ENCODE measurements around the gene TSPEAR.

Gene TSPEAR

DNA sequence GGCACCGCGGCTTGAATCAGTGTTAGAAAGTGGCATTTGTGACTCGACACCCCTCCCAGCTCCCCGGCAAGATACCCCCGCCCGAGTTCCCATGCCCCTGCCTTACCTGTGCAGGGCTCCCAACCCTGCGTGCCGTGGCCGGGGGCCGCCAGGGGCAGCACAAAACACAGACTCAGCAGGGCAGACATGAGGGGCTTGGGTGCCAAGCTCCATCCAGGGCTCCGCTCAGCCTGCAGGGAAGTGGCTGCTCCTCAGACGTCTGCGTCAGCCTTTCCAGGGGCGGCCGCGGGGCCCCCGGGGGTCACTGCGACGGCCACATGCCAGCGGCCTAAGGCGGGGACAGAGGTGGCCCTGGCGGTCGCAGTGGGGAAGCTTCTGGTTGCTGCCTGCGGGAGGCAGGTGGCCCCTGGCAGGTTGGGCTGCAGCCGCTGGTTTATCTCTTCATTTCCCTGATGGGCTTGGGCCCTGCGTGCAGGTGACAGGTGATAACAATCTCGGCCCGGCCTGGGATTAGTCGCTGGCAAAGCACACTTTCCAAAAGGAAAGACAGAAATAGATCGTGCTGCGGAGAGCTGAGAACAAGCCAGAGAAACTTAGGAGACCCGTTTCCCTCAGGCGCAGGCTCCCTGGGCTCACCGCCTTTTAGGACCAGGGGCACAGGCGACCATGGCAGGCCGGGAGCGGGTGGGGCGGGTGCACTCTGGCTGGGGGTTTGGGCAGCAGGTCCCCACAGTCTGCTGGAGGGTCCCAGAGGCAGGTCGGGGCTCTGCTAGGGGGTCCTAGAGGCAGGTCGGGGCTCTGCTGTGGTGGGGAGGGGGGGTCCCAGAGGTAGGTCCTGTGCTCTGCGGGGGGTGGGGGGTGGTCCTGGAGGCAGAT lies at the start of gene TSPEAR:
TSS of gene TSPEAR (minus strand) at position 246 of the 876 bp plus-strand sequence. CDS start at position 188, 58 bp downstream.
- DNase-seq (ENCODE audit: low read depth in 4 of 4, low spot score in 1 of 4): no peak

DNA sequence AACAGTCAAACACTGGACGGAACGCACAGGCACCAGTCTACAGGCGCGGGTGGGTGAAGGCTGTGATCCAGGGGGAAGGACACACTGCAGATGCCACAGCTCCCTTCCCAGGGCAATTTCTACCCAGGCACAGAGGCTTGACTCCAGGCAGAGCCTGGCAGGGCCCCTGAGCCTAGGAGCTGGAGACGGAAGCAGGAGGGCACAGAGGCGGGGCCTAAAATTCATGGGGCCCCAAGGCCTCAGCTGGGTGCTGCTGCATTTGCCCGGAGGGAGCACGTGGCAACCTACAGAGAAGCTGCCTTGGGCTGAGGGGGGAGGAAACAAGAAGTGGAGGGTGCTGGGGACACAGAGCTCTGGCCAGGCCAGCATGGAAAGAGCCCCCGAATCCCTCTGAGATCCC lies 49.0 kb upstream of the TSPEAR start:
- no peak for DNase-seq (ENCODE audit: low read depth in 4 of 4, low spot score in 1 of 4)

DNA sequence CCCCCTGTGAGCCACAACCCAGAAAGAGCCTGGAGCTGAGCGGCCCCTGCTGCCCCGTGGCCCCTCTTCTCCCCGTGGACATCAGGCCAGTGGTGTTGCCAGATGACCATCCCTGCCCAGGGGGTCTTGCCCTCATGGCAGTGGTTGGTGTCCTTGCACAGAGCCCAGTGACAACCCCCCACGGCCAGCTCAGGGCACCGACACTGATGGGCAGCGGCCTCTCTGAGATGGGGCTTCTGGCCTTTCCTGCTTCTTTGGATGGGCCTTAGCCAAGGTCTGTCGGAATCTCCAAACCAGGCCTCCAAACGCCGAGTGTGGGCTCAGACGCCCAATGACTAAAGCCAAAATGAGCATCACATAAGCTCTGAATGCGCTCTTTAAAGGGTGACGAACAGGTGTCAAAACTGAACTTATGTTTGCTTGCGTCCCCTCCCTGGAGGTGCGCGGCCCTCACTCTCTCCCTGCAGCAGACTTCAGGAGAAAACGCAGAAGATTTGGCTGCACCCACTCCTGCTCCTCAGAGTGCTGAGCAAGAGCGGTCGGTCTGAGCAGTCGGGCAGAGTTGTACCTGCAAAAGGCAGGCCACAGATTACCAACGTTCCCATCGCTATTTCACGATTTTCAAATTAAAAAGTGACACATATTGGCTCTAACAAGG lies 48.4 kb upstream of the TSPEAR start:
- no peak for DNase-seq (ENCODE audit: low read depth in 4 of 4, low spot score in 1 of 4)

DNA sequence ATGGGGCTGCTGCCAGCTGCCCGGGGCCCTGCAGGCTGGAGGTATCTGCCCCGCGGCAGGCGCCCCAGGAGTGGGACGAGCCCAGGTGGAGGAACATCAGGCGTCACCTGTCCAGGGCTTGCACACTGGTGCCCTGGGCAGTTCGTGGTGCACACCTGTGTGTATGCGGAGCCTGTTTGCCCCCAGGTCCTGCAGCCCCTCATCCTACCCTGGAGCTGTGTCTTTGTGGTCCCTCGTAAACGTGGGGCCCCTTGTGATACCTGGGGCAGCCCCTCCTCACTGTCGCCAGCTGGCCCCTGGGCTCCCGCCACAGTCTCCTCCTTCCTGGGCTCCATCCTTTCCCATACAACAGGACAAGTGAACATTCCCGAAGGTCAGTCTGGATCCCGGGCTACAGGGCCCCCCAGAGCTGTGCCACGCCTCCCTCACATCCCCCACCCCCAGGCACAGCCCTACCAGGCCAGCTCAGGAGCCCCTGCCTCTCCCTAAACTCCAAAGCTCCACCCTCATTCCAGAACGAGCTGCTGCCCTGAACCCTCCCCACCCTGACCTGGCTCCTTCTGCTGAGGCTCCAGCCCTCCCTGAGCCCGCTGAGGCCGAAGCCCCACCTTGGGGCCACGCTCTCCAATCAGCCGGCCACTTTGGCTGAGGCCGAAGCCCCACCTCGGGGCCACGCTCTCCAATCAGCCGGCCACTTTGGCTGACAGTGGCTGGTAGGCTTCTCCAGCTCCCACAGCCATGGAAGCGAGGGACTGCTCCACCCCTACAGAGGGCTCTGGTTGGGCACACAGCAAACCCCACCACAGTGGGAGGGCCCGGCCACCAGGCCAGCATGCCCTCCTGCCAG lies 47.6 kb upstream of the TSPEAR start:
- no peak for DNase-seq (ENCODE audit: low read depth in 4 of 4, low spot score in 1 of 4)

DNA sequence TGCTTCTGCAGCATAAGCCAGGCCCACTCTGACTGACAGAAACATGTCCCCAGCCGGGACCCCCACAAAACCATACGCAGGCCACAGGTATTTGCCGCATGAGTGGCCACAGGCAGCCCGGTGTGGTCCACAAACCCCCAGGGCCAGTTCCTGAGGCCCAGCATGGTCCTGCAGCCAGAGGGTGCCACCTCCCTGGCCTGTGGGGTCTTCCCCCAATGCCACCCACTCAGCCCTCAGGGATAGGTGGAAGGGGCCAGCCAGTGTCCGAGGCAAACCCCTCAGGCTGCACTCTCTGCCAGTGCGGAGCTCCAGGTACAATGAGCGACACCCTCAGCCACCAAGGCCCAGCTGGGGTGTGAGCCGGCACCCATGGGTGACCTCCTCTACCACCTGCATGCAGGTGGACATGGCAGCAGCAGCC lies 46.8 kb upstream of the TSPEAR start:
- no peak for DNase-seq (ENCODE audit: low read depth in 4 of 4, low spot score in 1 of 4)

DNA sequence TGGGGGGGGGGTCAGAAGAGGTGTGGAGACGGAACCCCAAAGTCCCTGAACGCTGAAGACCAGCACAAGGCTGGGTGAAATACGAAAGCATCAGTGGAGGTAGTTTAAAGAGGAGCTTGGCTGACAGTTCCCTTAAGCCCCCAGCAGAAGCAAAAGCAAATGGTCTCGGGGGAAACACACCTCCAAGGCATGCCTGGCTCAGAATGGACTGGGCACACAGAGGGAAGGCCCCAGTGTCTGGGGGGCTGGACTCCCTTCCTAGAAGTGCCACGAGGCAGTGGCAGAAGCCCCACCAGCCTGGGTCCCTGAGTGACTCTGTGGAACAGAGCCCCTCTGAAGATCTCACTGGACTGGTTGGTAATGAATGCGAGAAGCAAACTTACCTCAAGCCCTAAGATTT lies 46.4 kb upstream of the TSPEAR start:
- no peak for DNase-seq (ENCODE audit: low read depth in 4 of 4, low spot score in 1 of 4)

DNA sequence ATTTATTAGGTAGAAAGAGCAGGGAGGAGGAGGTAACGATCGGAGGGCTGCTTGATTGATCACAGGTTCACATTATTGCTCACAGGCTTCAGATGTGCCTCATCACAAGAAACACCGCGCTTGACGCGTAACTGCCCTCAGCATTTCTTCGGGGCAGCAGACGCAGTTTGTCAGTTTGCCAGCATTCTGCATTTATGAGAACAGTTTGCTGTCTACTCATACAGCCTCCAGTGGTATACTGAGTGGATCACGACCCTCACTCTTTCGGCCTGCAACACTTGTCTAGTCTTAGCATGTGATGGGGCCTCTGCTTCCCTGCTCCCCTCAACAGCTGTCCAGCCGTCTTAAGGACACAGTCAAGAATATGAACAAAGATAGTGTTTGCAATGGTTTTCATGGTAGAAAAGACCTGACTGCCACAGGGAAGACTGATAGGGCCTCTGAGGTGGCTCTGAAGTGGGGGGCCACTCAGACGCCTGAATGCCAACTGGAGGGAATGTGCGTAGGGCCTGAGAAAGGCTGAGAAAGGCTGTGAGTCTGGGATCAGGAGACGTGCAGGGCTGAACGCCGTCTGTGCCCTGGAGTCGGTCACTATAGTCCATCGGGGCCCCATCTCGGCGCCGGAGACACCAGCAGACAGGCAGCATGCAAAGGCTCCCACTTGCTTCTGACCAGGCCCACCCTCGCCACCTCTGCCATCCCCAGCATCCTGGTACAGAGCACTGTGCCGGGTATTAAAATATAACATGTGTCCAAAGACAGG lies 45.2 kb upstream of the TSPEAR start:
- DNase-seq (ENCODE audit: low read depth in 4 of 4, low spot score in 1 of 4): no peak

DNA sequence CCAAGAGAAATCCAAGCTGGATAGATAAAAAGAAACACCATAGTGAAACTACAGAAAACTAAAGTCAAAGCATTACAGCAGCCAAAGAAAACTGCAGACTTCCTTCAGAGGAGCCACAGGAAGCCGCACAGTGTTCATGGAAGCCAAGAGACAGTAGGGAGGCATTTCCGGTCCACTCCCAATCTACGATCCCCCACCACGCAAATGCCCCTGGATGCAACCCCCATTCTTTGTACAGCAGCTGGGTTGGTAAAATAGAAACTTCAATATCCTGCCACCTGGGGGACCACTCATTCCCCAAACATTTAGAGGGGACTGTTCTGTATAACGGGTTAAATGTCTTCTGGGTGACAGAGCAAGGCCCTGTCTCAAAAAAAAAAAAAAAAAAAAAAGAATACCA lies 43.9 kb upstream of the TSPEAR start:
- no peak for DNase-seq (ENCODE audit: low read depth in 4 of 4, low spot score in 1 of 4)

DNA sequence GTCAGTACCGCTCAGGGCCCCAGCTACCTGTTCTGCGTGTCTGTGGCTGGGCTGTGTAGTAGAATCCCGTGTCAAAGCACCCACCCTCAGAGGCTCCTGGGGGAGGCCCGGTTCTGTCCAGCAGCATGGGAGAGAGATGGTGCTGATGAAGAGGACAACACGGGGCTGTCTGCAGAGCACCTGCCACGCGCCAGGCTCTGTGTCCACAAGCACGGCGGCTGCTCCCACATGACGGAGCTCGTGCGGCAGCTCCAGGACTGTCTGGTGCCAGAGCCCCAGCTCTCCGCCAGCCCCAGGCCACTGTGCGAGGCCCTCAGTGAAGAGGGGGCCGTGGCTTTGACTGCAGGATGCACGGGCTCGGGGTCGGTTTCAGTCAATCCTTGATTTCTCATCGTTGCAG lies 42.0 kb upstream of the TSPEAR start:
- DNase-seq (ENCODE audit: low read depth in 4 of 4, low spot score in 1 of 4): no peak

DNA sequence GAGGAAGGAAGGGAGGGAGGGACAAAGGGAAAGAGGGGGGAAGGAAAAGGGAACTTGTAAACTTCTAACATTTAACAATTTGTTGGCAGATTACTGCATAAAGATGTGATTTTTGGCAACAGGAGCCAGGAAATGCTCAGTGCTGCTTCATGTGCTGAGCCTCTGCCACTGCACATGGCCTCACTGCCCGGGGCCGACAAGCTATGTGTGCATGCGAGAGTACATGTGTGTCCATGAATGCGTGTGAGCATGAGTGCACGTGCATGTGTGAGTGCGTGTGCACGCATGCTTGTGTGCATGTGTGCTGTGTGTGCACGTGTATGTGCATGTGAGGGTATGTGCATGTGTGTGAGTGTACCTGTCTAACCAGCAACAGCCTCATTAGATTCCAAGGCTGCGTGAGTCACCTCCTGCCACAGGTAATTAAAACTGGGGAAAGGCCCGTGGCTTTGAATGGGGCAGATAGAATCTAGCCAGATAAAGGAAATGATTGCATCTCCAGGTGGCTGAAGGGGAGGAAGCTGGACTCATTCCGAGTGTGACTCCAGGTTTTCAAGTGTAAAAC lies 41.4 kb upstream of the TSPEAR start:
- no peak for DNase-seq (ENCODE audit: low read depth in 4 of 4, low spot score in 1 of 4)

DNA sequence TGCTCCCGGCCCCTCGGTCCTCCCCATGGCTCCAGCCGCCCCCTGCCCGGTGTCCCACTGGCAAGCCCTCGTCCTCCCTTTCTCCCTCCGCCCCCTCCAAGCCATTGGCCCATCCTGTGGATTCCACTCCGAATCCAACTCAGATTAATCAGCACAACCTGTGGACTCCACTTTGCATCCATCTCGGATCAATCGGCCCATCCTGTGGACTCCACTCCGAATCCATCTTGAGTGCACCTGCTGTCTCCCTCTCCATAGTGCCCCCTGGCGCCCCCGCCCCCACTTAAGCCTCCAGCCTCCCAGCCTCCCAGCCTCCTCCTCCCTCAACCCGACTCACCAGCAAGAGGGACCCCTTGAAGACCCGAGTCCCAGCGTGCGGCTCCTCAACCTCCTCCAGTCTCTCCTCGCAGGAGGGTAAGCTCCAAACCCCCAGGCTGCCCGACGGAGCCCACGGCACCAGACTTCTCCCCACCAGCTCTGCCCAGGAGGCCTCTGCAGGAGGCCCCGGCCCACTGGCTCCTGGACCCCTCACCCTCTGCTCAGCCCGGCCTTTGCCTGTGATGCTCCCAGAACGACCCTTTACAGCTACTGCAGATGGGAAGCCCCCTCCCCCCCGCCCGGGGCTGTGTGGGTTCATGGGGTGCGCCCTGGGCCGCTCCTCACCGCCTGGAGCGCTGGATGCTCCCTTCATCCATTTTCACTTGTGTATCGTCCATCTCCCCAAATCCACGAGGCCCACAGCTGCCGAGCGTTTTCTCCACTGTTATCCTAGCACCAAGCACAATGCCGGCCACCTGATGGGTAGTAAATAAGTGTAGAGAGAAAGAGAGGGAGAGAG lies 40.6 kb upstream of the TSPEAR start:
- DNase-seq (ENCODE audit: low read depth in 4 of 4, low spot score in 1 of 4): no peak

DNA sequence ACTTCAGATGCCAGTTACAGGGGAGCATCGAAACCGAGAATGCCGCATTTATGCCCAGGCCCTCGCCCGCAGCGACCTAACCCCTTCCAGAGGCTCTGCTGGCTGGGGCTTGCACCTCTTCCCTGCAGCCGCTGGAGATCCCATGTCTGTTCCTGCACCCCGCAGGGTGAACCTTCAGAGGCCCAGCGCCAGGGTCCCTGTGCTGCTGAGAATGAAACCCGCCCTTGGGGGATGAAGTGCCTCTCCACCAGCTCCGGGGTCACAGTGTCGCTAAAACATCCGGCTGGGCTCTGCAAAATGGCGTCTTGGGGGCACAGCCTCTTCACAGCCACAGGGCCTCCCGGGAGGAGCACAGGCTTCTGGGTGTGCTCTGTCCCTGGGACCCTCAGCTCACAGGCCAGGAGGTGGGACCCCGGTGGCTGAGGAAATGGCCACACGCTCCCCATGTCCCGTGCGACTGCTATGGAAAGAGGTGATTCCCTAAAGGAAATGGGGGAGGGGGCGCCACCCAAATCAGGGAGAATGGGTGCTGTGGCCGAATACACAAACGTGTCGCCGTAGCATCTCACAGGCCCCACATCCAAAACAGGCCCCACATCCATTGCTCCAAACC lies 39.9 kb upstream of the TSPEAR start:
- DNase-seq (ENCODE audit: low read depth in 4 of 4, low spot score in 1 of 4): no peak

DNA sequence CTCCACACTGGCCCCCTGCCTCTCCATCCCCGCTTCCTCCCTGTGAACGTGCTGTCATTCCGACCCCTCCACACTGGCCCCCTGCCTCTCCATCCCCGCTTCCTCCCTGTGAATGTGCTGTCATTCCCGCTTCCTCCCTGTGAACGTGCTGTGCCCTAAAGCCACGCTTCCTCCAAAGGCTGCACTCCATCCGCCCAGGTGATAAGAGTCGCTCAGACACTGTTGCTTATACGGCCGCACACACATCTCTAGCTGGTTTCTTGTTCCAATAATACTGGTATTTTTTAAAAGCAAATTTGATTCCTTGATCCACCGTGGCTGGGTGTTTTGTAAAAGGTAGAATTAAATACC lies 39.3 kb upstream of the TSPEAR start:
- DNase-seq (ENCODE audit: low read depth in 4 of 4, low spot score in 1 of 4): no peak

DNA sequence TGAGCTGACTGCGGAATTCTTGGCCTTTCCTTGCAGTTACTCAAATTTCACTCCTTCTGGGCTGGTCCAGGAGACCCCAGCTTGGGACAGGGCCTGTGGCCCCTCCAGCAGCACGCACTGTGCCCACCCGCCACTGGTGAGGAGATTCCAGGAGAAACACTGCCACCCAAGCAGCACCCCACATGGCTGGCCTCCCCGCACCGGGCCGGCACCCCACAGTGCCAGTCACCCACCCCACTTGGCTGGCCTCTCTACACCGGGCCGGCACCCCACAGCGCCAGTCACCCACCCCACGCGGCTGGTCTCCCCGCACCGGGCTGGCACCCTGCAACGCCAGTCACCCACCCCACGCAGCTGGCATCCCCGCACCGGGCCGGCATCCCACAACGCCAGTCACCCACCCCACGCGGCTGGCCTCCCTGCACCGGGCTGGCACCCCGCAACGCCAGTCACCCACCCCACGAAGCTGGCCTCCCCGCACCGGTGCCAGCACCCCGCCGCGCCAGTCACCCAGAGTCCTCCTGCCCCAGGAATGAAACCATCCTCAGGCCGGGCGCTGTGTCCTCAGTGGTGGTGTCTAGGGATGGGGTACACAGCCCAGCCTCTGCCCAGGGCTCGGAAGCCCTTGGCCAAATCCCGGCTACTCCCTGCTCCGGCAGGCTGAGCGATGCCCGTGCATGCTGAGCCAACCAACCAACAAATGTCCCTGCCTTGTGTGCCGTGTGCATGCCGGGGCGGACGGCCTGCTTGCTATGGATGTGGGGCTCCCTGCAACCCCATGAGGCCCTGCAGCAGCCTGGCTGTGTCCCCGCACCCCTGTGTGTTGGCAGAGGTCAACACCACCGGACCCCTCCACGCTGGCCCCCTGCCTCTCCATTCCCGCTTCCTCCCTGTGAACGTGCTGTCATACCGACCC lies 38.6 kb upstream of the TSPEAR start:
- no peak for DNase-seq (ENCODE audit: low read depth in 4 of 4, low spot score in 1 of 4)

DNA sequence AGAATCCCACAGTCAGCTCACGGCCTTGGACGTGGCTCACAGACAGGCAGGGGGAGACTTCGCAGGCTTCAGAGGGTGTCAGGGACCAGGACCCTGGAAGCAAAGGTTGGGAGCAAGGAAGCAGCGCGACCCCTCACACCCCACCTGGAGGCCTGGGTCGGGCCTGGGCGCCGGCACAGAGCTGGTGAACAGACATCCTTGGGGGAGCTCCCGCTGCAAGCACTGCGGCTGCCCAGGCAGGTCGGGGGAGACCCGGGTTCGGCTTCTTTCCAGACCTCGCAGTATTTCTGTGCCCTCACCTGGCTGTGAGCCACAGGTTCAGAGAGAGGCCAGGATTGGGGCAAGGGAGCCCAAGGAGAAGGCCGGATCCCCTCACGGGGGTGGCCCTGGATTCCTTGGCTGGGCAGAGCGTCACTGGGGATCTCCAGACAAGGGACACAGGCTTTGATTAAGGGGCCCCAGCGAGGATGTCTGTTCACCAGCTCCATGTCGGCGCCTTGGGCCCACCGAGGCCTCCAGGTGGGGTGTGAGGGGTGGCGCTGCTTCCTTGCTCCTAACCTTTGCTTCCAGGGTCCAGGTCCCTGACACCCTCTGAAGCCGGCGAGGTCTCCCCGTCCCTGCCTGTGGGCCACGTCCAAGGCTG lies 37.9 kb upstream of the TSPEAR start:
- no peak for DNase-seq (ENCODE audit: low read depth in 4 of 4, low spot score in 1 of 4)

DNA sequence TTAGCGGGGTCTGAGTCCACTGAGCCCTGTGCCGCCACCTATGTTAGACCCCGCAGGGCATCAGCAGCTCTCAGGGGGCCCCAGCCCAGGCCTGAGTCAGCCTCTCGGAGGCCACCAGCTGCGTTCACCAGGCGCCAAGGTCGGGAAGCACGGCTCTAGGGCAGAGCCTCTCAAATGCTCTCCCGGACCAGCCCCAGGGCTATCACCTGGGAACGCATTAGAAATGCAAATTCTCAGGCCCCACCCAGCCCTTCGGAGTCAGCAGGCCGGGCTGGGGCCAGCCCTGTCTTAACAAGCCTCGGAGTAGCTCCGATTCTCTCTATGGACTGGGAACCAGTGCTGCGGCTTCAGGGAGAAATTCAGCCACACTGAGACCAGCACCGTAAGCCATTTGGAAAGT lies 37.2 kb upstream of the TSPEAR start:
- no peak for DNase-seq (ENCODE audit: low read depth in 4 of 4, low spot score in 1 of 4)

DNA sequence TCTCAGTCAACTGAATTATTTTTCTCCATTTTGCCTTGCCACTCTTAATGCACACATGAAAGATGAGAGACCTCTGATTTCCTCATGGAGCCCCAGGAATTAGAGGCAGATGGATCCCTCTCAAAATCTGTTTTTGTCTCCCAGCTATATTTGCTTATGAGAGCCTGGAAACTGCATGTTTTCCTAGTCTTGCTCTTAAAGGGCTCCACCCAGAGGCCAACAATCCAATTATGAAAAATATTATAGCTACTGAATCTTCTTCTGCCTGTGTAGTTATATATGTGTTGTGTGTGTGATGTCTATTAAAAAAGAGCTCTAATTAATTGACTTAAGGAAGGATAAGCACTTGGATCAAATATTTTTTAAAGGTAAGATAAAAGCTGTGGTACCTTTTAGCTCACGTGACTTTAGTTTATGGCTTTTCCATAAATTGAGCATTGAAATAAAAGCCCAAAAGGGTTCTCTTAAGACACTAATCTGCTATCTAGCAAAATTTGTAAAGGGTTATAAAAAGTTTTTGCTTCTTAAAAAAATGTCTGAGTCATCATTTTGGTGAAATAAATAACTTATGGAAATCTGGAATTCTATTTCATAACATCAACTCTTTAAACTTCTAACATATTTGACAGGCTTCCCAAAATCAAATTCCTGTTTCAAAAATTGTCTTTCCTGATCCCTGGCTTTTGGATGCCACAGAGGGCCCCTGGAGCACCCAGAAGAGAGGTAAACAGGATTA lies 31.2 kb upstream of the TSPEAR start:
- no peak for DNase-seq (ENCODE audit: low read depth in 4 of 4, low spot score in 1 of 4)
